ENCODE measurements around the gene LPP.
A peak's percentile ranks its signal among the peaks of the same experiment; 100 is the strongest.

Gene LPP

GRCh38 chr3:188684276-188684675 is 530.3 kb downstream of the LPP start:
- H3F3A ChIP-seq (ENCODE audit: control insufficient read depth, insufficient read depth) = no peaks in the 10 kb centered on the region
- H4K20me1 ChIP-seq (ENCODE audit: control insufficient read depth, insufficient read depth, low read depth, low read length) = no peaks in the 10 kb centered on the region
- no peaks in the 10 kb centered on the region for H3K9me3 ChIP-seq (ENCODE audit: control insufficient read depth, insufficient read depth, low read length)
- H3K27me3 ChIP-seq (ENCODE audit: control insufficient read depth, low read length) = no peaks in the 10 kb centered on the region
- H3K79me2 ChIP-seq (ENCODE audit: control insufficient read depth, low read length) = no peaks in the 10 kb centered on the region
- H3K4me3 ChIP-seq (ENCODE audit: low read length) = no peak overlapping the region
- TF ChIP-seq CTCF (IDR thresholded peaks at IDR 0.05; ENCODE audit: low read depth, low read length, poor library complexity, severe bottlenecking) = no peak
- TF ChIP-seq EZH2phosphoT487 (IDR thresholded peaks at IDR 0.05; ENCODE audit: borderline replicate concordance, low read length) = no peak
- H3K27ac ChIP-seq (ENCODE audit: low read depth, low read length) = no peak overlapping the region
- H3K36me3 ChIP-seq (ENCODE audit: control insufficient read depth, low read length) = no peaks in the 10 kb centered on the region; the same call in 1 of the 2 replicates
- no peak overlapping the region for H3K4me2 ChIP-seq (ENCODE audit: low read length)
- H3K4me1 ChIP-seq (ENCODE audit: control insufficient read depth, low read length) = peaks cover 50% of the 10 kb centered on the region
- no peaks in the 10 kb centered on the region for H3K9me2 ChIP-seq (replicated peaks; ENCODE audit: control insufficient read depth, low read length)

GRCh38 chr3:188685789-188686188 is 531.8 kb downstream of the LPP start:
- Histone ChIP-seq H3K27me3 (ENCODE audit: control insufficient read depth, low read length) (no peaks in the 10 kb centered on the region), H3K9me2 (replicated peaks; ENCODE audit: control insufficient read depth, low read length) (no peaks in the 10 kb centered on the region), H3K4me2 (ENCODE audit: low read length) (no peak overlapping the region), H3K27ac (ENCODE audit: low read depth, low read length) (no peak overlapping the region), H3F3A (ENCODE audit: control insufficient read depth, insufficient read depth) (no peaks in the 10 kb centered on the region), H3K36me3 (ENCODE audit: control insufficient read depth, low read length) (no peaks in the 10 kb centered on the region; the same call in 1 of the 2 replicates), H3K79me2 (ENCODE audit: control insufficient read depth, low read length) (no peaks in the 10 kb centered on the region), H3K4me3 (ENCODE audit: low read length) (no peak overlapping the region), H3K4me1 (ENCODE audit: control insufficient read depth, low read length) (peaks cover 62% of the 10 kb centered on the region), H4K20me1 (ENCODE audit: control insufficient read depth, insufficient read depth, low read depth, low read length) (no peaks in the 10 kb centered on the region), H3K9me3 (ENCODE audit: control insufficient read depth, insufficient read depth, low read length) (no peaks in the 10 kb centered on the region)
- no peak for TF ChIP-seq CTCF (IDR thresholded peaks at IDR 0.05; ENCODE audit: low read depth, low read length, poor library complexity, severe bottlenecking)
- no peak for TF ChIP-seq EZH2phosphoT487 (IDR thresholded peaks at IDR 0.05; ENCODE audit: borderline replicate concordance, low read length)

- H3K27ac ChIP-seq (ENCODE audit: low read depth, low read length) = no peak overlapping the region
- H3K79me2 ChIP-seq (ENCODE audit: control insufficient read depth, low read length) = no peaks in the 10 kb centered on the region
- no peaks in the 10 kb centered on the region for H4K20me1 ChIP-seq (ENCODE audit: control insufficient read depth, insufficient read depth, low read depth, low read length)
- H3K27me3 ChIP-seq (ENCODE audit: control insufficient read depth, low read length) = no peaks in the 10 kb centered on the region
- peaks cover 4% of the 10 kb centered on the region; the same call in 1 of the 2 replicates for H3F3A ChIP-seq (ENCODE audit: control insufficient read depth, insufficient read depth)
- no peak overlapping the region for H3K4me3 ChIP-seq (ENCODE audit: low read length)
- H3K9me2 ChIP-seq (replicated peaks; ENCODE audit: control insufficient read depth, low read length) = no peaks in the 10 kb centered on the region
- no peaks in the 10 kb centered on the region for H3K9me3 ChIP-seq (ENCODE audit: control insufficient read depth, insufficient read depth, low read length)
- H3K4me1 ChIP-seq (ENCODE audit: control insufficient read depth, low read length) = peaks cover 68% of the 10 kb centered on the region
- H3K36me3 ChIP-seq (ENCODE audit: control insufficient read depth, low read length) = no peaks in the 10 kb centered on the region; the same call in 1 of the 2 replicates
- peak overlapping the region; percentile 39 for H3K4me2 ChIP-seq (ENCODE audit: low read length)
- TF ChIP-seq CTCF (IDR thresholded peaks at IDR 0.05; ENCODE audit: low read depth, low read length, poor library complexity, severe bottlenecking) (no peak), EZH2phosphoT487 (IDR thresholded peaks at IDR 0.05; ENCODE audit: borderline replicate concordance, low read length) (no peak)
Measured at GRCh38 chr3:188686324-188686723, 532.4 kb downstream of the LPP start.
